Calu3 (cell line): Measurements from ENCODE around the gene DCAF11. TPM values are rescaled to one million over a fixed set of nuclear protein-coding genes. Genes with fewer than 3 reads are reported as not detected.

ENCODE experiments used
- BruUV-seq: library from RNA; stranded (reverse); fragments of 400-500 nt; replicated peaks from 2 replicates; lab custom pipeline; 2021; lab: Mats Ljungman, UMichigan
- CTCF ChIA-PET: fragments of 300-600 bp; sonication (Branson Sonifier 250); formaldehyde crosslinking; loops from one replicate; lab custom pipeline; 2022; ENCODE audit warnings: antibody characterized with exemption; lab: Charles Lee
- DNase-seq: peaks from one replicate; pipeline ENCODE4 v3.0.0; 2022
- H3K27ac Mint-ChIP-seq: one replicate; pipeline ENCODE4 v1.8.0; 2022; ENCODE audit warnings: mixed read lengths; ENCODE audit not compliant: unreplicated experiment
- H3K27me3 Mint-ChIP-seq: one replicate; pipeline ENCODE4 v1.8.0; 2022; ENCODE audit warnings: mixed read lengths; ENCODE audit not compliant: unreplicated experiment
- H3K36me3 Mint-ChIP-seq: one replicate; pipeline ENCODE4 v1.8.0; 2022; ENCODE audit warnings: mild to moderate bottlenecking, moderate library complexity, mixed read lengths; ENCODE audit not compliant: insufficient read depth, unreplicated experiment
- H3K4me1 Mint-ChIP-seq: one replicate; pipeline ENCODE4 v1.8.0; 2022; ENCODE audit warnings: mild to moderate bottlenecking, low read depth, mixed read lengths; ENCODE audit not compliant: unreplicated experiment
- H3K4me3 Mint-ChIP-seq: one replicate; pipeline ENCODE4 v1.8.0; 2022; ENCODE audit warnings: mild to moderate bottlenecking, low read depth, moderate library complexity, mixed read lengths; ENCODE audit not compliant: unreplicated experiment
- H3K9me3 Mint-ChIP-seq: one replicate; pipeline ENCODE4 v1.8.0; 2022; ENCODE audit warnings: low read depth, mixed read lengths; ENCODE audit not compliant: unreplicated experiment
- intact Hi-C: fragments of 100-400 bp; cut with micrococcal nuclease; formaldehyde crosslinking; loops from one replicate; pipeline ENCODE4 v1.10.0; 2022; ENCODE audit not compliant: unreplicated experiment
- total RNA-seq: library from RNA; stranded (reverse); gene quantifications from 2 replicates; pipeline ENCODE4 v1.2.3, GENCODE V29; 2022
- TF ChIP-seq, protein P1 (sequence below): fragments of 200-600 bp; IDR thresholded peaks from one replicate; pipeline ENCODE4 v1.8.0; 2022; ENCODE audit warnings: antibody characterized with exemption; ENCODE audit not compliant: unreplicated experiment

The DCAF11 gene
- total RNA-seq, 1 experiment from 2014 or later, result 63.4 TPM

DNA sequence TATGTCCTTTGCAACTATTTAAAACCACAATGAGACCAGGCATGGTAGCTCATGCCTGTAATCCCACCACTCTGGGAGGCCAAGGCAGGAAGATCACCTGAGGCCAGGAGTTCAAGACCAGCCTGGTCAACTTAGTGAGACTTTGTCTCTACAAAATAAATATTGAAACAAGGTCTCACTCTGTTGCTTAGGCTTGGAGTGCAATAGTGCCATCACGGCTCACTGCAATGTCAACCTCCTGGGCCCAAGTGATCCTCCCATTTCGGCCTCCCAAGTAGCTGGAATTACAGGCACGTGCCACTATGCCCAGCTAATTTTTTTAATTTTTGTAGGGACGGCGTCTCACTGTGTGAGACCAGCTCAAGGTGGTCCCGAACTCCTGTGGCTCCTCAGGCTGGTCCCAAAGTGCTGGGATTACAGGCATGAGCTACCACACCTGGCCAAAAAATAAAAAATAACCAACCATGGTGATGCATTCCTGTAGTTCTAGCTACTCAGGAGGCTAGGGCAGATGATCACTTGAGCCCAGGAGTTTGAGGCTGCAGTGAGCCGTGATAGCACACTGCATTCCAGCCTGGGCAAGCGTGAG, 14.9 kb downstream of the DCAF11 start:
- DNase-seq, result no peak
- intact Hi-C loops, result no loop called here
- TF ChIP-seq, protein P1, sequence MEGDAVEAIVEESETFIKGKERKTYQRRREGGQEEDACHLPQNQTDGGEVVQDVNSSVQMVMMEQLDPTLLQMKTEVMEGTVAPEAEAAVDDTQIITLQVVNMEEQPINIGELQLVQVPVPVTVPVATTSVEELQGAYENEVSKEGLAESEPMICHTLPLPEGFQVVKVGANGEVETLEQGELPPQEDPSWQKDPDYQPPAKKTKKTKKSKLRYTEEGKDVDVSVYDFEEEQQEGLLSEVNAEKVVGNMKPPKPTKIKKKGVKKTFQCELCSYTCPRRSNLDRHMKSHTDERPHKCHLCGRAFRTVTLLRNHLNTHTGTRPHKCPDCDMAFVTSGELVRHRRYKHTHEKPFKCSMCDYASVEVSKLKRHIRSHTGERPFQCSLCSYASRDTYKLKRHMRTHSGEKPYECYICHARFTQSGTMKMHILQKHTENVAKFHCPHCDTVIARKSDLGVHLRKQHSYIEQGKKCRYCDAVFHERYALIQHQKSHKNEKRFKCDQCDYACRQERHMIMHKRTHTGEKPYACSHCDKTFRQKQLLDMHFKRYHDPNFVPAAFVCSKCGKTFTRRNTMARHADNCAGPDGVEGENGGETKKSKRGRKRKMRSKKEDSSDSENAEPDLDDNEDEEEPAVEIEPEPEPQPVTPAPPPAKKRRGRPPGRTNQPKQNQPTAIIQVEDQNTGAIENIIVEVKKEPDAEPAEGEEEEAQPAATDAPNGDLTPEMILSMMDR, result no peak
- Mint-ChIP-seq H3K4me3 (no peak overlapping the region), H3K27me3 (no peaks in the 10 kb centered on the region), H3K9me3 (no peaks in the 10 kb centered on the region), H3K4me1 (no peaks in the 10 kb centered on the region), H3K27ac (no peak overlapping the region), H3K36me3 (peaks cover 4% of the 10 kb centered on the region)
- CTCF ChIA-PET, result no interaction called here
- no TSS peak for BruUV-seq

DNA sequence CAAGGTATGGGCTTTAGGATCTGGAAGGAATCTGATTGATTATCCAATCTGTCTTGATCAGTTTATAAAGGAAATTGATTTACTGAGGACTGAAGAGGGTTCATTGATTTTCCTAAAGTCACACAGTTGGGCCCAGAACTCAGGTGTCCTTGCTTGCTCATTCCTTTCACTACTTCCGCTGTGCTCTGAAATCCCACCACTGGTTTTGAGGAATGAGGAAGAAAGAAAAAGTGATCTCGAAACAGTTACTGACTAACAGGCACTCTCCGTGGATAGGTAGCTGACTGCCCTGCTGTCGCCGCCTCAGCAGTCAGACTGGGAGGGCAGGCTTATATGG, 15.8 kb downstream of the DCAF11 start, which contains the start of gene FITM1:
FITM1 (plus strand) TSS at position 280 of the 337 bp plus-strand sequence. CDS start 905 bp downstream, outside the sequence.
- no peaks in the 10 kb centered on the region for H3K9me3 Mint-ChIP-seq
- H3K27me3 Mint-ChIP-seq, result no peaks in the 10 kb centered on the region
- TF ChIP-seq, protein P1, result no peak
- CTCF ChIA-PET, result no interaction called here
- peaks cover 5% of the 10 kb centered on the region for H3K36me3 Mint-ChIP-seq
- DNase-seq, result no peak
- no TSS peak for BruUV-seq
- H3K4me3 Mint-ChIP-seq, result no peak within 1 kb of the TSS
- H3K4me1 Mint-ChIP-seq, result peaks cover 6% of the 10 kb centered on the region
- intact Hi-C loops, result no loop called here
- H3K27ac Mint-ChIP-seq, result no peak within 1 kb of the TSS

DNA sequence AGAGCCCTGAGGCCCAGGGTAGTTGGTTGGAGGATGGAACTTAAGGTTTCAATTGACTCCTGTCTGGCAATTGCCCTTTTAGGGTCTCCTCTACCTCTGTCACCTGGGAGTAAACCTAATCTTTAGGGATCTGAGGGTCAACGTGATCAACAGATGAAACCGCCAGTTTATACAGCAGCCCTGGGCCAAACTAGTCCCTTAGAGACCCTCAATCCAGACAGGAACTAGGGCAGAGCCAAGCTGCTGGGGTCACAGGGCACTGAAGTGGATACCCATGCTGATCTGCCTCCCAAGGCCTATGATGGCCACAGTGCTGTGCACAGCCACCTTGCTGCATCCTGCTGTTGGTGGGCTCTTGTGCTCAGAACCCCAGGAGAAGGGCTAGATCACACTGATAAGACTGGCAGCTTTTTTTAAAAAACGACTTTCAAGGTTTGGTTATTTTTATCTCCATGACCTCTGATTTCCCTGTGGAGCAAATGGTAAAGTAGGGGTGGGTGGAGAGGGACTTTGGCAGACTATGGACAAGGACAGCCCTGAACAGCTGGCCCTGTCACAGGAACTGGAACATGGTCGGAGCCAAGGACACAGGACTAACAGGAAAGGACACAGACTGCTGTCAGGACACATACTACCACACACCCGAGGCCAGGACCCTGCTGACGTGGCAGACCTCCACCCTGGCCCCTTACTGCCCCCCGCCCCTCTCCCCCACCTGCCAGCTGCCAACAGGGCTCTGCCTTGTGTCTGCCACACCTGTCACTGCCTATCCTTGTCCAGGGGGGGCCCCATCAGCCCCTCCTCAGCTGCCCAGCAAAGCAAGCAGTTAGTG, 16.4 kb downstream of the DCAF11 start:
- Mint-ChIP-seq H3K4me1 (peaks cover 10% of the 10 kb centered on the region), H3K36me3 (peaks cover 10% of the 10 kb centered on the region), H3K27me3 (no peaks in the 10 kb centered on the region), H3K27ac (no peak overlapping the region), H3K4me3 (no peak overlapping the region), H3K9me3 (no peaks in the 10 kb centered on the region)
- intact Hi-C loops, result no loop called here
- CTCF ChIA-PET, result interaction anchor here (0.7 kb wide), 1 partner anchor 348 kb away, joined by 3 read pairs; no protein-coding TSS in a partner anchor
- BruUV-seq, result no TSS peak
- no peak for DNase-seq
- TF ChIP-seq, protein P1, result no peak

DNA sequence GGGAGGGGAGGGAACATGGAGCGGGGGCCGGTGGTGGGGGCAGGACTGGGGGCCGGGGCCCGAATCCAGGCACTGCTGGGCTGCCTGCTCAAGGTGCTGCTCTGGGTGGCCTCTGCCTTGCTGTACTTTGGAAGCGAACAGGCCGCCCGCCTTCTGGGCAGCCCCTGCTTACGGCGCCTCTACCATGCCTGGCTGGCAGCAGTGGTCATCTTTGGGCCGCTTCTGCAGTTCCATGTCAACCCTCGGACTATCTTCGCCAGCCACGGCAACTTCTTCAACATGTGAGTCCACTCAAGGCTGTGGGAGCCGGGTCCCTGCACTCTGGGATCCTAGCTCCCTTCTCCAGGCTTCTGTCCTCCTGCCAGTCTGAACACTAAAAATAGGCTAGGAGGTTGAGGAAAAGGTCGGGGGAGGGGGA, 17.0 kb downstream of the DCAF11 start:
- no TSS peak for BruUV-seq
- intact Hi-C loops, result no loop called here
- no peaks in the 10 kb centered on the region for H3K27me3 Mint-ChIP-seq
- H3K9me3 Mint-ChIP-seq, result no peaks in the 10 kb centered on the region
- H3K36me3 Mint-ChIP-seq, result peaks cover 16% of the 10 kb centered on the region
- H3K4me3 Mint-ChIP-seq, result no peak overlapping the region
- TF ChIP-seq, protein P1, result no peak
- CTCF ChIA-PET, result no interaction called here
- H3K4me1 Mint-ChIP-seq, result peaks cover 10% of the 10 kb centered on the region
- no peak for DNase-seq
- no peak overlapping the region for H3K27ac Mint-ChIP-seq
